Stimulated activated naive CD8-positive, alpha-beta T cell treated with anti-CD3 and anti-CD28 coated beads, Interleukin-15, amount 100 ng/mL, for 72 hours (primary cell): ENCODE measurements around the gene ZNF526.
"Not testable (repeated sequence)": the region's sequence is repeated elsewhere in the genome, so short reads cannot be mapped to it uniquely, and the experiment has no call there.

Source experiments
- ATAC-seq: fragments of 150-1000 bp; cut with Tn5 transposase; 2 replicates; pipeline ENCODE4 v1.10.0; 2021; ENCODE audit warnings: mild to moderate bottlenecking, moderate library complexity
- DNase-seq, 2 donors: peaks; one replicate each; pipeline ENCODE4 v3.0.0; 2021 to 2022
- H3K27ac Mint-ChIP-seq, 2 donors: one replicate each; pipeline ENCODE4 v1.8.0; 2022; ENCODE audit warnings: mild to moderate bottlenecking in 2 of 2, mixed read lengths in 2 of 2, moderate library complexity in 2 of 2
- H3K27me3 Mint-ChIP-seq: one replicate; pipeline ENCODE4 v1.8.0; 2022; ENCODE audit warnings: mixed read lengths
- H3K4me1 Mint-ChIP-seq: one replicate; pipeline ENCODE4 v1.8.0; 2022; ENCODE audit warnings: mild to moderate bottlenecking, mixed read lengths
- H3K4me3 Mint-ChIP-seq, 2 donors: one replicate each; pipeline ENCODE4 v1.8.0; 2022; ENCODE audit warnings: mild to moderate bottlenecking in 2 of 2, mixed read lengths in 2 of 2, moderate library complexity in 1 of 2
- H3K9me3 Mint-ChIP-seq, 2 donors: one replicate each; pipeline ENCODE4 v1.8.0; 2022; ENCODE audit warnings: mixed read lengths in 2 of 2

The ZNF526 gene

DNA sequence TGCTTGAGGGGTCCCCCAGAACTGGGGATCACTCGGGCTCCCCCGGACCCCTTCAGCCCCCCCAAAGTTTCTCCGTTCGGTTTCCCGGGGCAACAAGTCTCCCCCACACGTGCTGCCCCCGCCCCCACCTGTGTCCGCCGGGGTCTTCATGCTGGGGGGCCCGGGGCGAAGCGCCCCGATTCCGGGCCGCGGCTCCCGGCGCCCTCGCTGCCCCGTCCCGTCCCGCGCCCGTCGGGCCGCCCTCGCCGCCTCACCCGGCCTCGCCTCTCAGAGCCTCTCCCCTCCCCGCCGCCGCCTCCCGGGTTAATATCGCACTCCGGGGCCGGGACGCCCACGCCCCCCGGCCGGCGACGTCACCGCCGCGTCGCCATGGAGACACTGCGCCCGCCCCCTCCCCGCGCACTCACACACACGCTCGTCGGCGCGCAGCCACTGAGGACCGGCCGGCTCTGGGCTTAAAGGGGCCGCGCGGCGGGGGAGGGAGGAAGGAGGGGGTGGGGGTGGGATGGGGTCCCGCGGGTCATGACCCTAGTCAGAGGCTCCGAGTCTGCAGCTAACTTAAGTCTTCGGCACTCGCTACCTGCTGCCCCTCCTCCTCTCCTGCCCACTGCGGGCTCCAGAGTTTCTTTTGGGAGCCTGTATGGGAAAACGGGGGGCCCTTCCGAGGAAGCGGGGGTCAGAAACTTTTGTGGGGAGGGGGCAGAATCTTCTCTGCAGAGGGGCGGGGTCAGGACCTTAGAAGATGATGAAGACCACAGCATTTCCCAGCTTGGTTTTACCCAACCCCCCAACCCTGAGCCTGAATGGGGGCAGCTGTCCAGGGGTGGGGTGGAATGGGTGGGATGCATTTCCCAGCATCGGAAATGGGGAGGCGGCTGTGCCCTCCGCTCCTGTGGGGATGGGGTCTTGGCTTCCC lies 35.0 kb downstream of the ZNF526 start, which contains the start of gene ERF:
Gene ERF (minus strand): TSS at position 279 of the 916 bp plus-strand sequence. CDS start 129 bp downstream, at position 150.
- peak within 1 kb of the TSS; percentile 85 to 96 for H3K27ac Mint-ChIP-seq
- H3K4me1 Mint-ChIP-seq = peaks cover 37% of the 10 kb centered on the region
- H3K4me3 Mint-ChIP-seq = peak within 1 kb of the TSS; percentile 81 to 86
- ATAC-seq (peak; percentile 84), DNase-seq (peak; percentile 93 to 96)
- H3K27me3 Mint-ChIP-seq = no peaks in the 10 kb centered on the region
- H3K9me3 Mint-ChIP-seq = no peaks in the 10 kb centered on the region

DNA sequence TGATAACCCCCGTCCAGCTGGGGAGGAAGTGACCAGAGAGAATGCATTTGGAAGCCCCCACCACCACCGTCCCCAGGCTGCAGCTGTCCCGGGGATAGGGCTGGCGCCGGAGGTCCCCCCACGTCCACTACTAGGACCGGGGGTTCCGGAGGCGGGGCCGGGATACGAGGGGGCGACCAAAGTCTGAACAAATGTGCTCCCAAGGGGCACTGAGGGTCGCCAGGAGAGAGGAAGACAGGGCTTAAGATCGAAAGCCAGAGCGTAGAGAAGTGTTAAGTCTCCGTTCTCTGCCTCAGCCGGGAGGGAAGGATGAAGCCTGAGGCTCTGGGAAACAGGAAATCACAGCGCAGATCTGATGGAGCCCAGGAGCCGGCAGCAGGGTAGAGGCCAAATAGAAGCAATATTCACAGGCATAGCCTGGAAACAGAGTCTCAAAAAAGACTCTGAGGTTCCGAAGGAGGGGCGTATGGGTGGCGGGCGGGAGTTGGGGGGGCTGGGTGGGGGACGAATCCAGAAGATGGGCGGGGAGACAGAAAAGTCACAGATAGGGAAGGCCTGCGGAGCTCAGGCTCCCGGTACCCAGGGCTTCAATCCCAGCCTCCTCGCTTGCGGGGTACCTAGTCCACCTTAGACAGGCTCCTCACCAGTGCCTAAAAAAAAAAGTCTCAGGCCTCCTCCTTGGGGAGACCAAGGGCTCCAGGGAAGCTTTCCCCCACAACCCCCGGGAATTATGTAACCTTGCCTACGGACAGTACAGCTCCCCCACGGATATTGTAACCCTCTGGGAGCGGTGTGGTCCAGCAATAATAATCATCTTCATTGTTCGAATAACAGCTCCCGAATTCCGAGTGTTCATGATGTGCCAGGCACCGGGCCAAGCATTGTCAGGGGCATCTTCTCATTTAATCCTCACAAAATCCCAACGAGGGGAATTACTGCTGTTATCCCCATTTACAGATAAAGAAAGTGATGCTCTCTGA lies 35.9 kb downstream of the ZNF526 start:
- no peaks in the 10 kb centered on the region for H3K9me3 Mint-ChIP-seq
- H3K4me3 Mint-ChIP-seq = peak overlapping the region; percentile 81 to 86
- no peak for ATAC-seq
- peaks cover 27% of the 10 kb centered on the region for H3K4me1 Mint-ChIP-seq
- H3K27ac Mint-ChIP-seq = peak overlapping the region in 1 of 2 donors; percentile 28
- H3K27me3 Mint-ChIP-seq = no peaks in the 10 kb centered on the region
- DNase-seq = no peak

DNA sequence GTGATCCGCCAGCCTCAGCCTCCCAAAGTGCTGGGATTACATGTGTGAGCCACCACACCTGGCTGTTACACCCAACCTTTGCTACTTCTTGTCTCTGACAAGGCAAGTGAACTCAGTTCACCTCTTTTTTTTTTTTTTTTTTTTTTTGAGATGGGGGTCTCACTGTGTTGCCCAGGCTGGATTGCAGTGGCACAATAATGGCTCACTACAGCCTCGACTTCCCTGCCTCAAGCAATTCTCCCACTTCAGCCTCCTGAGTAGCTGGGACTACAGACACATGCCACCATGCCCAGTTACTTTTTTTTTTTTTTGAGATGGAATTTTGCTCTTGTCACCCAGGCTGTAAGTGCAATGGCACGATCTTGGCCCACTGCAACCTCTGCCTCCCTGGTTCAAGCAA lies 37.7 kb downstream of the ZNF526 start:
- H3K27me3 Mint-ChIP-seq, H3K4me3 Mint-ChIP-seq, H3K9me3 Mint-ChIP-seq, DNase-seq, H3K27ac Mint-ChIP-seq, ATAC-seq: not testable (repeated sequence)
- H3K4me1 Mint-ChIP-seq = peaks cover 24% of the 10 kb centered on the region

DNA sequence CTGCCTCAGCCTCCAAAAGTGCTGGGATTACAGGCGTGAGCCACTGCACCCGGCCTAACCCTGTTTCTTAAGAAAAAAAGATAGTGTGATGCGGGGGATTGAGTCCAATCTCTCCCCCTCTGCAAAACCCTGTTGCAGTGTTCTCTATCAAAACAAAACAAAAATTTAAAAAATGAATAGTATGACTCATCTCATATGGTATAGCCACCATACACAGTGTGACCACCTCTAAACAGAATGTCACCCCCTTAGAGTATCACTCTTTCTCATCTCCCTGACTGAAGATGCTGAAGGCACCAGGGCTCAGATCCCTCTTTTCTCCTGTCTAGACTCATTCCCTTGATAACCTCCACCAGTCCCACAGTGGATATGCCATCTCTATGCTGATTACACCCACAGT lies 41.7 kb downstream of the ZNF526 start:
- Mint-ChIP-seq H3K4me3 (no peak overlapping the region), H3K27me3 (no peaks in the 10 kb centered on the region), H3K27ac (no peak overlapping the region), H3K9me3 (no peaks in the 10 kb centered on the region), H3K4me1 (peaks cover 15% of the 10 kb centered on the region)
- DNase-seq (no peak), ATAC-seq (peak; percentile 66)

DNA sequence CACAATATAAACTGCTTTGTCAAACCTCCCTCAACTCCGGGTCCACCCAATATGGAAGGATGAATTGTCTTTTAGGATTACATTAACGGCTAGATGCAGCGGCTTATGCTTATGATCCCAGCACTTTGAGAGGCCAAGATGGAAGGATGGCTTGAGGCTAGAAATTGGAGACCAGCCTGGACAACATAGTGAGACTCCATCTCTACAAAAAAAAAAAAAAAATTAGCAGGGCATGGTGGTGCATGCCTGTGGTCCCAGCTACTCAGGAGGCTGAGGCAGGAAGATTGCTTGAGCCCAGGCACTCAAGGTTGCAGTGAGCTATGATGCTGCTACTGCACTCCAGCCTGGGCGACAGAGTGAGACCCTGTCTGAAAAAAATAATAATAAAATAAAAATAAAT lies 46.0 kb downstream of the ZNF526 start:
- DNase-seq, ATAC-seq, H3K27me3 Mint-ChIP-seq, H3K4me3 Mint-ChIP-seq, H3K9me3 Mint-ChIP-seq, H3K27ac Mint-ChIP-seq: not testable (repeated sequence)
- H3K4me1 Mint-ChIP-seq = peaks cover 32% of the 10 kb centered on the region

DNA sequence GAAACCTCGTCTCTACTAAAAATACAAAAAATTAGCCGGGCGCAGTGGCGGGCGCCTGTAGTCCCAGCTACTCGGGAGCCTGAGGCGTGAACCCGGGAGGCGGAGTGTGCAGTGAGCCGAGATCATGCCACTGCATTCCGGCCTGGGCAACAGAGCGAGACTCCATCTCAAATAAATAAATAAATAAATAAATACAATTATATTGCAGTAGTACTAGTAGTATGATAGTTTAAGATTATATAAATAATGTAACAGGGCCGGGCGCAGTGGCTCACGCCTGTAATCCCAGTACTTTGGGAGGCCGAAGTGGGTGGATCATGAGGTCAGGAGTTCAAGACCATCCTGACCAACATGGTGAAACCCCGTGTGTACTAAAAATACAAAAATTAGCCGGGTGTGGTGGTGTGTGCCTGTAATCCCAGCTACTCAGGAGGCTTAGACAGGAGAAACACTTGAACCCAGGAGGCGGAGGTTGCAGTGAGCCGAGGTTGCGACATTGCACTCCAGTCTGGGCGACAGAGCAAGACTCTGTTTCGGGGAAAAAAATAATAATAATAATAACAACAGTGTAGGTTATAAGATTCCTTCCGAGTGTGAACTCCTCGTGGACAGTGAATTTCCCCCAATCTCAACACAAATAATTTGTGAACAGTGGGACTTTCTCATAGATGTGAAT lies 47.0 kb downstream of the ZNF526 start:
- not testable (repeated sequence) for DNase-seq, ATAC-seq, H3K4me3 Mint-ChIP-seq, H3K27ac Mint-ChIP-seq, H3K27me3 Mint-ChIP-seq, H3K9me3 Mint-ChIP-seq
- peaks cover 32% of the 10 kb centered on the region for H3K4me1 Mint-ChIP-seq

DNA sequence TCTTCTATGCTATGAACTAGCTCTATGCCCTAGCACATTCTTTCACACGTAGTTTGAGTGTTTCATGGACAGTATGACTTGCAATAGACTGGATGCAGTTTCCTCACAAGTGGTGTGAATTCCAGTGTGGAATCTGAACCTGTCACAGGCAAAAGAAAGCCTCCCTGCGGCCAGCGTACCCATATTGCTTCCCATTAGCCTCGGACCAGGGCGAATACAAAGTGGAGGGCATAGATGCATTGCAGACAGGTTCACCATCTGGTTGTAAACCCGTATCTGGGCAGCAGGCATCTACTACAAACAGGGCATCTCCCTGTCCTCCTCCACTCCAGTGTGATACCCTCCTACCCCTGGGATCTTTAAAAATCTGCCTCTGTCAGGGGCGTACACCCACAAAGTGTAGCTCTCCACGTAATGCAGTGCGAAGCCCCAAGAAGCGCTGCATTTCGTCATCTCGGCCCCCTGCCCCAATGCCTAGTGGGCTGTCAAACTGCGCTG lies 47.6 kb downstream of the ZNF526 start:
- no peaks in the 10 kb centered on the region for H3K9me3 Mint-ChIP-seq
- no peaks in the 10 kb centered on the region for H3K27me3 Mint-ChIP-seq
- H3K4me3 Mint-ChIP-seq = no peak overlapping the region
- H3K4me1 Mint-ChIP-seq = peaks cover 25% of the 10 kb centered on the region
- ATAC-seq (no peak), DNase-seq (no peak)
- H3K27ac Mint-ChIP-seq = no peak overlapping the region

DNA sequence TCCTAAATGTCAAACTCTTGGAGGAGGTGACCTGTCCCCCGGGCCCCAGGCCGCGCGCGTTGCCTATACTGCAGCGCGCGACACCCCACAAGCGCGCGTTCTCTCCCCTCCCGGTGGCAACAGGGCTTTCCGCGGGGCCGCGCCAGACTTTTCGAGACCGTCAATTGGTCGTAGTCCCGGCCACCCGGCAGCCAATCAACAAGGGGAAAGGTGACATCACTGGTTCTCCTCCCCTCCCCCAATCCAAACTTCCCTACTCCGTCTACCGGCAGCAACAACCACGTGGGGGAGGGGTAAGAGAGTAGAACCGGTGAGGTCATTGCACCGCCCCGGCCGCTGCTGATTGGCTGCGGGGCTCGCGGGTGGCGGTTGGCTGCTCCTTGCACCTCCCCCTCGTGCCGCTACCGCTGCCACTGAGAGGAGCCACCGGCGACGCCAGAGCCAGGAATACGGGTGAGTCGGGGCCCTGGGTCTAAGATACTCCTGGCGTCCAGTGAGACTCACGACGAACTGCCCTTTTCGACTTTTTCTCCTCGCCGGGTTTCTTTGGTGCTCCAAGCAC lies 48.1 kb downstream of the ZNF526 start:
- H3K27me3 Mint-ChIP-seq = no peaks in the 10 kb centered on the region
- ATAC-seq (peak; percentile 73), DNase-seq (peak; percentile 99)
- H3K4me3 Mint-ChIP-seq = no peak overlapping the region
- H3K9me3 Mint-ChIP-seq = no peaks in the 10 kb centered on the region
- no peak overlapping the region for H3K27ac Mint-ChIP-seq
- peaks cover 24% of the 10 kb centered on the region for H3K4me1 Mint-ChIP-seq

DNA sequence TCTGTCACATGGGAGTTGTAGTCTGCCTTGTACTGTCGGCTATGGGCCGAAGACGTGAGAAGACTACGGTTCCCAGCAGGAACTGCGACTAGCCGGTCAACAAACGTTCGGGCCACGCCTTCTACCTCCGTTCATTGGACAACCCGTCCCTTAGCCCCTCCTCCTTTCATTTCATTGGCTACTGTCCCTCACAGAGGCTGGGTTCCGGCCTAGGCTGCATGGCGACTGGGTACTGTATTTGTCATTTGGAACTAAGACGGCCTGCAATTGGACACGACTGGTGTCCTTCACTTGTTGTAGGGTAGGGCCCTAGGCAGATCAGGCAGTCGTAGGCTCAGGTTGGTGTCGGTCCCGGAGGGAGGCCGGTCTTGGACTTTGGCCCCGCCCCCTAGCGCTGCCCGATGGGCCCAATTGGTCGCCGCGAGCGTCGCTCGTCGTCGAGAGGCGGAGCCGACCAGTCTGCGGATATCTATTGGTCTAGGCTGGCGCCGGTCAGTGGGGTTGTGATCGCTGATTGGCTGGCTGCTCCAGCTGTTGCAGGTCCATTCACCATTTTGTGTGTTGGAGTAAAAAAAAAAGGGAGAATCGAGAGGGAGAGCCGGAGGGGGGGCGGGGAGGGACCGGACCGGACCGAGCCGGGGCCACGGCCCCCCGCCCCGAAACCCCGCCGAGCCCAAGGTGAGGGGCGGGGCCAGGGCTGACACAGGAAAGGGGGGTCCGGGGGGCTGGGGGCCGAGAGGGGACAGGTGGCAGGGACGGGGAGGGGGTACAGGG lies 48.8 kb downstream of the ZNF526 start, which contains the start of gene CIC:
Gene CIC (plus strand): TSS at position 549 of the 774 bp plus-strand sequence. CDS start 2,532 bp downstream, outside the sequence.
- H3K4me3 Mint-ChIP-seq = peak within 1 kb of the TSS in 1 of 2 donors; percentile 92
- peak; percentile 99 for DNase-seq
- peak within 1 kb of the TSS; percentile 95 to 99 for H3K27ac Mint-ChIP-seq
- no peaks in the 10 kb centered on the region for H3K27me3 Mint-ChIP-seq
- H3K4me1 Mint-ChIP-seq = peaks cover 30% of the 10 kb centered on the region
- H3K9me3 Mint-ChIP-seq = no peaks in the 10 kb centered on the region
- ATAC-seq = peak; percentile 91

DNA sequence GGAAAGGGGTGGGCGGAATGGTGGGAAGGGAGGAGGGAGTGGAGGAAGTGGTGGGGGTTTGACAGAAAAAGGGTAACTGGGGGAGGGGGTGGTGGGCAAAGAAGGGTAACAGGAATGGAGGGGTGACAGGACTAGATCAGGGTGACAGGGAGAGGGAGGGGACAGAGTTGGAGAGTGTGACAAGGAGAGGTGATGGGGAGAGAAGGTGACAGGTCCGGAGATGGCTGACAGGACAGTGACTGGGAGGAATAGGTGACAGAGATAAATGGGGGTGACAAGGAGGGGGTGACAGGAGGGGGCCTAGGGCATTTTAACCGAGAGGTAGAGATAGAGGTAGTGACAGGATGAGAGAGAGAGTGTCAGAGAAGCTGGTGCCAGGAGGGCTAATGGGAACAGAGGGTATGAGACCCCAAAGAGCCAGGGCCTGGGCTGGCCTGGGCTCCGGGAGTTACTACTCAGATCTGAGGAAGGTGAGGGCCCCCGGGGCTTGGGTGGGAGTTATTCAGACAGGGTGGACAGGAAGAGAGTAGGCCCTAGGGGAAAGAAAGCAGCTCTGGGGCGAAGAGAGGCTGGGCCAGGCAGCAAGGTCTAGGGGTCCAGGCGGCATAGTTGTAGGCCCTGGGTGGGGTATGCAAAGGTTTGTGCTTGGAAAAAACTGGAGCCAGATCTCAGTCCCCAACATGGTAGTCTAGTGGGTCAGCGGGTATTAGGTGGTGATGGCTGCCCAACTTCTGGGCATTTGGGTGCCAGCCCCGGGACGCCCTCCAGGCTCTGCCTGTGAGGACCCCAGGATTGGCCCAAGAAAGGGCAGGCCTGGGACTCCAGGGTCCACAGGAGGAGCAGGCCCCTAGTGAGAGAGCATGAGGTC lies 49.6 kb downstream of the ZNF526 start:
- H3K27ac Mint-ChIP-seq = peak overlapping the region; percentile 95 to 99
- ATAC-seq (no peak), DNase-seq (no peak)
- H3K9me3 Mint-ChIP-seq = no peaks in the 10 kb centered on the region
- H3K4me1 Mint-ChIP-seq = peaks cover 34% of the 10 kb centered on the region
- H3K4me3 Mint-ChIP-seq = peak overlapping the region in 1 of 2 donors; percentile 92
- H3K27me3 Mint-ChIP-seq = no peaks in the 10 kb centered on the region

DNA sequence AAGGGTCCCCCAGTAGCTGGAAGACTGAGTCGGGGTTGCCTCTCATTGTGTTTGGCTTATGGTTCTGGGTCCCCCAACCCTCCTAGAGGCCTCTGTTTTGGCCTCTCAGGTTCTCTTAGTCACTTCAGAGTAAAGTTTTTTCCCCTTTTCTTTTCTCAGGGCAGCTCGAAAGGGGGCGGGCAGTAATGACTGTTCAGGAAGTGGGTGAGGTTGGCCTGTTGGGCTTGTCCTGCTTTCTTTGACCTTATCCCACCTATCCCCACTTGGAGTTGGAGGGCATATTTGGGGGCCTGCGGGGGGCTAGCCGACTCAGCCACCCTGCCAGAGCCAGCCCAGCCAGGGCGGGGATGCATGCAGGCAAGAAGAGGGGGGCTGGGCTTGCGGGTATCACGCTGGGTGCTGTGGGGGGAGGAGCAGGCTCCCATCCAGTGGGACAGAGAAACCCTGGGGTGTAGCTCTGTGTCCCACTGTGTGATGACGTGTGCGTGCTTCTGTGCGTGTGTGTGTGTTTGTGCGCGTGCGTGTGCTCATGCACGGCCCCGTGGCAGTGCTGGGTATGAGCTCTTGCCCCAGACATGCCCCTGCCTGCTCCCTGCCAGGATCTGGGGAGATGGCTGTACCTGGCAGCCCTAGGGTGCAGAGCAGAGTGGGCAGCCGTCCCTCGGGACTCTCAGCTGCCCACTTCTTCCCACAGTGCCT lies 50.4 kb downstream of the ZNF526 start:
- H3K27ac Mint-ChIP-seq = peak overlapping the region; percentile 95 to 99
- H3K27me3 Mint-ChIP-seq = no peaks in the 10 kb centered on the region
- ATAC-seq = peak; percentile 24
- H3K4me1 Mint-ChIP-seq = peaks cover 41% of the 10 kb centered on the region
- H3K9me3 Mint-ChIP-seq = no peaks in the 10 kb centered on the region
- peak; percentile 63 to 80 for DNase-seq
- H3K4me3 Mint-ChIP-seq = peak overlapping the region in 1 of 2 donors; percentile 92

DNA sequence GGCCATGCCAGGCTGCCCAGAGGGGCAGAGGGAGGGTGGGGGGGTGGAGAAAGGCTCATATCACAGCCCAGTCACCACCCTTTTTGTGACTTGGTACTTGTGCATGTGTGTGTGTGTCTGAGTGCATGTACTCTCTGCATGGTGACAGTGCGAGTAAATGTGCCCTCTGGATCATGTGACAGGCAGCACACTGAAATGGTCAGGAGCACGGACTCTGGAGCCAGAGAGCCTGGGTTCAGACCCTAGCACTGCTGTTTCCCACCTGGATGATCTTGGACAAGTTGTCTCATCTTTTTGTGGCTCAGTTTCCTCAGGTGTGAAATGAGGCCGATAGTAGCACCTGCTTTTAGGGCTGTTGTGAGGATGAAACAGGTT lies 50.9 kb downstream of the ZNF526 start:
- peak overlapping the region; percentile 80 to 86 for H3K27ac Mint-ChIP-seq
- ATAC-seq = no peak
- DNase-seq = no peak
- H3K4me1 Mint-ChIP-seq = peaks cover 47% of the 10 kb centered on the region
- no peaks in the 10 kb centered on the region for H3K27me3 Mint-ChIP-seq
- H3K4me3 Mint-ChIP-seq = peak overlapping the region; percentile 70 to 92
- H3K9me3 Mint-ChIP-seq = no peaks in the 10 kb centered on the region
